ENCODE data around the gene ZEB1. TPM values are rescaled to one million over a fixed set of nuclear protein-coding genes. Genes with fewer than 3 reads are reported as not detected.
A peak's percentile ranks its signal among the peaks of the same experiment; 100 is the strongest.

ZEB1 gene
- total and polyA plus RNA-seq, 10 of the 15 experiments (the other 5 are each of a cell fraction or from before 2014, with no cell fraction given): 10.4 to 35.6 (median 24.5) TPM

DNA sequence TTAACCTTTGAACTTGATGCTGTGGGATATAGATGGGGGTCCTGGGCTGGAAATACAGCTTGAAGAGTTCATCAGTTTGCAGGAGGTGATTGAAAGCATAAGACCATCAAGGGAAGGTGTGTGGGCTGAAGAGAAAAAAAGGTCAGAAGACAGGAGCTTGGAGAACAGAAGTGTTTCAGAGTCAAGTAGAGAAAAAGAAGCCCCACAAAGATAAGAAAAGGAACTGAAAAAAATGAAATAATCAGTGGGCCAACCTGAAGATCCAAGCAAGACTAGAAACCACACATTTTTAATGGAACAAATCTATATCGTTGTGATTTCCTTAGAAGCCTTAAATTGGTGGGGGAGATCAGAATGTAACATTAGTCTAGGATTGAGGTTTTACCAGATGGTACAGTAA lies 22.5 kb downstream of the ZEB1 start (continued):
- no peak for TF ChIP-seq ZNF207 (IDR thresholded peaks at IDR 0.05; ENCODE audit: borderline replicate concordance)
- TF ChIP-seq BACH1 (IDR thresholded peaks at IDR 0.05; ENCODE audit: borderline replicate concordance): no peak
- no peak for TF ChIP-seq SIX5 (IDR thresholded peaks at IDR 0.05; ENCODE audit: low read depth, low read length, severe bottlenecking)
- no peak for TF ChIP-seq BMI1 (IDR thresholded peaks at IDR 0.05; ENCODE audit: borderline replicate concordance)
- TF ChIP-seq EED (IDR thresholded peaks at IDR 0.05; ENCODE audit: low read depth): peak; percentile 13; the same call in 1 of the 2 replicates

DNA sequence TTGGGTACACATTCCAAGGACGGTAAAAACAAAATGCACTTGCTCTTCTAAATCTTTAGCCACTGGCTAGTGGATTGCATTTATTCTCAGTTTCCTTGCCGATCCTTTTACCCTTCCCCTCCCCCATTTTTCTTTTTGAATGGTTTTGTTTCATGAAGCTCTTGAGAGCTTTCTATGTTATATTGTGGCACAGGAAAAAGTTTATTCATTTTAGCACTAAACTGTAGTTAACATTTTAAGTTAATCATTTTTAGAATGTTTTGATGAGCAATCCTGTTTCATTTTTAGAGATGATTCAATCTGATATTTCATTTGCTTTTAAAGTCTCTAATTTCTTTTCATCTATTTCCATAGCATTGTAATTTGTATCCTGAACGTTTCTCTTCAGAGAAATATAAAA lies 24.0 kb downstream of the ZEB1 start:
- Histone ChIP-seq H3K27ac (ENCODE audit: control insufficient read depth, insufficient read depth) (peak overlapping the region; percentile 4; the same call in 1 of the 2 replicates), H3K4me3 (0 out of 2 replicates have a peak overlapping the region, but pooled peaks have one; percentile 5), H3K79me2 (ENCODE audit: control insufficient read depth, insufficient read depth, low read length) (peaks cover 98% of the 10 kb centered on the region), H3K4me2 (ENCODE audit: control insufficient read depth, insufficient read depth) (peak overlapping the region; percentile 53), H3K36me3 (ENCODE audit: control insufficient read depth in 2 of 2, insufficient read depth in 2 of 2, low read length in 1 of 2) (peaks cover 0 to 6% of the 10 kb centered on the region in 2 experiments; a peak in 2 of 4 replicates), H3K9me3 (replicated peaks; ENCODE audit: control insufficient read depth, insufficient read depth, low read length) (peaks cover 2% of the 10 kb centered on the region), H3K27me3 (replicated peaks in 1 of 2; ENCODE audit: control insufficient read depth in 2 of 2, insufficient read depth in 2 of 2, low read length in 1 of 2) (no peaks in the 10 kb centered on the region), H2AFZ (ENCODE audit: control insufficient read depth, low read depth, low read length) (no peak overlapping the region), H3K4me1 (ENCODE audit: control insufficient read depth, insufficient read depth, low read length) (peaks cover 40% of the 10 kb centered on the region), H4K20me1 (ENCODE audit: control insufficient read depth, insufficient read depth) (no peaks in the 10 kb centered on the region), H3K9ac (ENCODE audit: control insufficient read depth, insufficient read depth, low read length) (no peak overlapping the region)
- TF ChIP-seq ZNF24 (IDR thresholded peaks at IDR 0.05): 0 out of 2 replicates have a peak, but pooled peaks have one; percentile 8
- TF ChIP-seq ZNF217 (IDR thresholded peaks at IDR 0.05): peak; percentile 20; the same call in 1 of the 2 replicates
- peak; percentile 49; the same call in 1 of the 2 replicates for TF ChIP-seq FOXM1 (IDR thresholded peaks at IDR 0.05; ENCODE audit: low read depth, low read length)
- no peak for TF ChIP-seq RCOR1 (conservative IDR thresholded peaks at IDR 0.05; ENCODE audit: low read depth, low read length)
- TF ChIP-seq GABPA (IDR thresholded peaks at IDR 0.05; ENCODE audit: low read depth): 0 out of 2 replicates have a peak, but pooled peaks have one; percentile 37
- peak; percentile 85 for TF ChIP-seq NFIC (IDR thresholded peaks at IDR 0.05; ENCODE audit: low read depth, low read length)
- peak; percentile 78 for TF ChIP-seq JUNB (IDR thresholded peaks at IDR 0.05)
- TF ChIP-seq NBN (IDR thresholded peaks at IDR 0.05): no peak
- TF ChIP-seq, protein P1, sequence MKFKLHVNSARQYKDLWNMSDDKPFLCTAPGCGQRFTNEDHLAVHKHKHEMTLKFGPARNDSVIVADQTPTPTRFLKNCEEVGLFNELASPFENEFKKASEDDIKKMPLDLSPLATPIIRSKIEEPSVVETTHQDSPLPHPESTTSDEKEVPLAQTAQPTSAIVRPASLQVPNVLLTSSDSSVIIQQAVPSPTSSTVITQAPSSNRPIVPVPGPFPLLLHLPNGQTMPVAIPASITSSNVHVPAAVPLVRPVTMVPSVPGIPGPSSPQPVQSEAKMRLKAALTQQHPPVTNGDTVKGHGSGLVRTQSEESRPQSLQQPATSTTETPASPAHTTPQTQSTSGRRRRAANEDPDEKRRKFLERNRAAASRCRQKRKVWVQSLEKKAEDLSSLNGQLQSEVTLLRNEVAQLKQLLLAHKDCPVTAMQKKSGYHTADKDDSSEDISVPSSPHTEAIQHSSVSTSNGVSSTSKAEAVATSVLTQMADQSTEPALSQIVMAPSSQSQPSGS (IDR thresholded peaks at IDR 0.05; ENCODE audit: low read length): peak; percentile 22; the same call in 1 of the 2 replicates
- no peak for TF ChIP-seq NR2C2 (IDR thresholded peaks at IDR 0.05; ENCODE audit: borderline replicate concordance, control insufficient read depth, insufficient read length, low read depth)
- TF ChIP-seq MEF2A (IDR thresholded peaks at IDR 0.05; ENCODE audit: insufficient read depth, low read depth, low read length): 0 out of 2 replicates have a peak, but pooled peaks have one; percentile 55
- CTCF ChIA-PET: interaction anchor here (0.7 to 4.9 kb wide), 7 partner anchors 10 to 761 kb away, joined by 3 to 29 read pairs (median 4); partner anchors contain the start of gene ZNF438
- no peak for FAIRE-seq
- ATAC-seq: peak; percentile 36
- intact Hi-C loops (cut with micrococcal nuclease; ENCODE audit: unreplicated experiment) (no loop called here), in situ Hi-C loops (cut with MboI) (no loop called here)
- POLR2A ChIA-PET: interaction anchor here (0.8 to 2.5 kb wide), 3 partner anchors 13 to 85 kb away, joined by 3 to 6 read pairs (median 4); no protein-coding TSS in a partner anchor
- 3% methylated on average over 3 of the region's 3 CpGs for WGBS (ENCODE audit: insufficient coverage, insufficient replicate concordance, low lambda C conversion rate, missing lambda C conversion rate)
- no TSS peak for BruUV-seq (replicated peaks)
- RAD21 ChIA-PET (ENCODE audit: unreplicated experiment): interaction anchor here (0.6 to 2.1 kb wide), 12 partner anchors 9 to 558 kb away, joined by 3 to 8 read pairs (median 4); partner anchors contain the start of gene ZNF438
- SMC1A ChIA-PET (ENCODE audit: uncharacterized antibody, unreplicated experiment): interaction anchor here (0.6 to 10.2 kb wide), 15 partner anchors 9 to 1006 kb away, joined by 3 to 94 read pairs (median 4); no protein-coding TSS in a partner anchor
- DNase-seq (ENCODE audit: low read depth, low spot score): no peak
